Keratinocyte (primary cell): ENCODE data around the gene PROM1. TPM values are rescaled to one million over a fixed set of nuclear protein-coding genes. Genes with fewer than 3 reads are reported as not detected.

Source experiments
- DNase-seq: peaks from one replicate; pipeline ENCODE4 v3.0.0-alpha.2; 2011; ENCODE audit warnings: low read depth, missing footprints, low spot score
- FAIRE-seq: peaks from 2 replicates; lab custom pipeline; 2011; peaks lifted over from hg19 to GRCh38; lab: Jason Lieb, UNC
- H2AFZ ChIP-seq: 2 replicates; pipeline ENCODE4 v1.6.0; 2012; ENCODE audit warnings: low read length, control low read depth, inconsistent platforms; ENCODE audit not compliant: control insufficient read depth
- H3K27ac ChIP-seq: 2 replicates; pipeline ENCODE4 v1.5.1; 2011; ENCODE audit warnings: low read length; ENCODE audit not compliant: control insufficient read depth, insufficient read depth
- H3K27me3 ChIP-seq: 3 replicates; pipeline ENCODE4 v1.6.0; 2011; ENCODE audit warnings: low read length; ENCODE audit not compliant: control insufficient read depth, insufficient read depth; ENCODE audit errors: extremely low read depth
- H3K36me3 ChIP-seq, 2 experiments: 2 replicates in 1 of 2; 3 replicates in 1 of 2; pipeline ENCODE4 v1.5.1; 2011; ENCODE audit warnings: low read length in 2 of 2, mild to moderate bottlenecking in 1 of 2; ENCODE audit not compliant: control insufficient read depth in 2 of 2, insufficient read depth in 2 of 2; ENCODE audit errors: extremely low read depth in 1 of 2
- H3K4me1 ChIP-seq: 3 replicates; pipeline ENCODE4 v1.5.1; 2011; ENCODE audit warnings: low read length; ENCODE audit not compliant: control insufficient read depth, insufficient read depth; ENCODE audit errors: extremely low read depth
- H3K4me2 ChIP-seq: 3 replicates; pipeline ENCODE4 v1.6.0; 2011; ENCODE audit warnings: low read depth, low read length; ENCODE audit not compliant: control insufficient read depth, insufficient read depth; ENCODE audit errors: extremely low read depth
- H3K4me3 ChIP-seq, 3 experiments: fragments of 200-600 bp in 1 of 3; sonication (generic) in 1 of 3; 2 replicates in 2 of 3; 3 replicates in 1 of 3; pipeline ENCODE4 v1.5.1; 2011 to 2016; ENCODE audit warnings: low read length in 3 of 3, mild to moderate bottlenecking in 3 of 3, control low read depth in 2 of 3, inconsistent platforms in 1 of 3, low read depth in 1 of 3, mixed read lengths in 1 of 3, mixed run types in 1 of 3, moderate library complexity in 1 of 3; ENCODE audit not compliant: control insufficient read depth in 2 of 3, insufficient read depth in 2 of 3; ENCODE audit errors: extremely low read depth in 1 of 3
- H3K79me2 ChIP-seq: 2 replicates; pipeline ENCODE4 v1.6.0; 2012; ENCODE audit warnings: low read length; ENCODE audit not compliant: control insufficient read depth, insufficient read depth
- H3K9ac ChIP-seq: 3 replicates; pipeline ENCODE4 v1.6.0; 2011; ENCODE audit warnings: low read length; ENCODE audit not compliant: control insufficient read depth, insufficient read depth; ENCODE audit errors: extremely low read depth
- H3K9me1 ChIP-seq: 3 replicates; pipeline ENCODE4 v1.6.0; 2011; ENCODE audit warnings: low read length; ENCODE audit not compliant: control insufficient read depth, insufficient read depth; ENCODE audit errors: extremely low read depth
- H3K9me3 ChIP-seq: 2 replicates; pipeline ENCODE4 v1.5.1; 2012; ENCODE audit warnings: low read depth, low read length; ENCODE audit not compliant: control insufficient read depth
- H4K20me1 ChIP-seq: 3 replicates; pipeline ENCODE4 v1.6.0; 2011; ENCODE audit warnings: low read length; ENCODE audit not compliant: control insufficient read depth, insufficient read depth; ENCODE audit errors: extremely low read depth
- CTCF ChIP-seq, 3 experiments: IDR thresholded peaks in 1 of 3; conservative IDR thresholded peaks in 1 of 3; optimal IDR thresholded peaks in 1 of 3; 2 replicates in 2 of 3; 3 replicates in 1 of 3; pipeline versions ENCODE3 to v1.5.1; 2011; ENCODE audit warnings: low read length in 3 of 3, mild to moderate bottlenecking in 3 of 3, moderate library complexity in 2 of 3, control low read depth in 1 of 3, inconsistent platforms in 1 of 3; ENCODE audit not compliant: insufficient read depth in 2 of 3; ENCODE audit errors: extremely low read depth in 1 of 3
- EZH2 ChIP-seq: IDR thresholded peaks from one replicate; pipeline ENCODE4 v1.6.1; 2012; ENCODE audit warnings: inconsistent platforms, mild to moderate bottlenecking, low read length, moderate library complexity
- dilution Hi-C: fragments of 300-500 bp; cut with MboI; formaldehyde crosslinking; loops from one replicate; pipeline ENCODE4 v1.7.0; 2020; ENCODE audit warnings: low sequenced_read_pairs; ENCODE audit not compliant: extremely low pct_ligation_motif_present
- polyA plus RNA-seq, 5 experiments: library from polyadenylated mRNA; depleted of rRNA in 3 of 5; stranded (reverse) in 3 of 5; stranded (forward) in 1 of 5; unstranded in 1 of 5; fragments of >200 nt; gene quantifications; 1 replicate in 1 of 5; 2 replicates in 3 of 5; 3 replicates in 1 of 5; pipeline versions ENCODE4 v1.2.1 to v1.2.3, GENCODE V29; 2011 to 2012; ENCODE audit warnings: missing spikeins in 2 of 5, low read depth in 1 of 5, low replicate concordance in 1 of 5

The PROM1 gene
- polyA plus RNA-seq, 1 donor (not counting 4 experiments of a cell fraction or from before 2014, with no cell fraction given): not detected

- H3K4me1 ChIP-seq: no peaks in the 10 kb centered on the region
- FAIRE-seq: no peak
- peaks cover 16% of the 10 kb centered on the region for H3K27me3 ChIP-seq
- no peaks in the 10 kb centered on the region for H3K79me2 ChIP-seq
- no peaks in the 10 kb centered on the region for H3K9me1 ChIP-seq
- TF ChIP-seq CTCF (optimal IDR thresholded peaks at IDR 0.05 in 1 of 3, IDR thresholded peaks at IDR 0.05 in 1 of 3, conservative IDR thresholded peaks at IDR 0.05 in 1 of 3; ENCODE audit: extremely low read depth in 1 of 3, insufficient read depth in 2 of 3, low read length in 3 of 3) (no peak), EZH2 (no peak)
- H3K9ac ChIP-seq: no peak overlapping the region
- H3K27ac ChIP-seq: no peak overlapping the region
- H3K4me2 ChIP-seq: no peak overlapping the region
- no peak overlapping the region for H2AFZ ChIP-seq
- H3K9me3 ChIP-seq: no peaks in the 10 kb centered on the region
- dilution Hi-C loops: no loop called here
- no peaks in the 10 kb centered on the region for H3K36me3 ChIP-seq
- no peaks in the 10 kb centered on the region for H4K20me1 ChIP-seq
- no peak for DNase-seq
- no peak overlapping the region for H3K4me3 ChIP-seq
These were observed 94.4 kb downstream of the PROM1 start for GRCh38 chr4:15989424-15989823.

GRCh38 chr4:15988222-15988621, 95.6 kb downstream of the PROM1 start:
- Histone ChIP-seq H2AFZ (no peak overlapping the region), H3K9me1 (no peaks in the 10 kb centered on the region), H3K4me2 (no peak overlapping the region), H3K9me3 (no peaks in the 10 kb centered on the region), H3K9ac (no peak overlapping the region), H3K36me3 (no peaks in the 10 kb centered on the region), H3K79me2 (no peaks in the 10 kb centered on the region), H3K27ac (no peak overlapping the region), H3K4me3 (no peak overlapping the region), H3K4me1 (no peaks in the 10 kb centered on the region), H3K27me3 (peaks cover 18% of the 10 kb centered on the region), H4K20me1 (no peaks in the 10 kb centered on the region)
- no peak for TF ChIP-seq CTCF (optimal IDR thresholded peaks at IDR 0.05 in 1 of 3, IDR thresholded peaks at IDR 0.05 in 1 of 3, conservative IDR thresholded peaks at IDR 0.05 in 1 of 3; ENCODE audit: extremely low read depth in 1 of 3, insufficient read depth in 2 of 3, low read length in 3 of 3)
- TF ChIP-seq EZH2: no peak
- FAIRE-seq: no peak
- dilution Hi-C loops: no loop called here
- no peak for DNase-seq
